NCI-H446 treated with DMSO at 0.1 percent for 48 hours (cell line): ENCODE results near the gene SBK2.

Source experiments
- DNase-seq: peaks from one replicate; lab custom pipeline; 2025; lab: John Stamatoyannopoulos, UW

SBK2 gene

DNA sequence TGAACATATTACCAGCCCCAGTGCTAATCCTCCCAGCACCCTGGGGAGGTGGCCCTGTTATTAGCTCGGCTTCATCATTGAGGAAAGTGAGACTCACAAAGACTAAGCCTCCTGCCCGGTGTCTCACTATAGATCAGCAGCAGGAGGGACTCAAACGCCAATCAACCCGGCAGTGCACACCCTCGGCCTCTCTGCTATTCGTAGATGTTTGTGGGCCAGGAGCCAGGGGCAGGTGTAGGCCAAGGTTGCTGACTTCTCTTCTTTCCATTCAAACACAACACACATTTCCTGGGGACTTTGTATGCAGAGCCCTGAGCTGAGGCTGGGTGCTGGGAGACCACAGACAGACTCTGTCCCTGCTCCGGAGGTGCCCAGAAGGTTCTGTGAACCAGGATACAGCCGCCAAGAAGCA, 17.8 kb upstream of the SBK2 start:
- DNase-seq = no peak

DNA sequence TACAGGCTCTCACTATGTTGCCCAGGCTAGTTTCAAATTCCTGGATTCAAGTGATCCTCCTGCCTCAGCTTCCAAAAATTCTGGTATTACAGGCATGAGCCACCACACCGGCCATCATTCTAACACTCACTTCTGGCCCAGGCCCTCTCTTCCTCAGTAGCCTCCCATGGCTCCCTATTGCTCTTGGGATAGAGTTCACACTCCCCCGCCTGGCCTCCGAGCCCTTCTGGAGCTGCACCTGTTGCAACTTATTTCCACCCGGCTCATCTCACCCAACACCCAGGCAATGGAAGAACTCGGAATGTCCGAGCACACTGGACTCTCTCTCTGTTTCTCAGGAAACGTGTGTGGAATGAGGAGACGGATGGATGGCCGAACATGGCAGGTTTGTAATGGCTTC, 17.4 kb upstream of the SBK2 start:
- no peak for DNase-seq

DNA sequence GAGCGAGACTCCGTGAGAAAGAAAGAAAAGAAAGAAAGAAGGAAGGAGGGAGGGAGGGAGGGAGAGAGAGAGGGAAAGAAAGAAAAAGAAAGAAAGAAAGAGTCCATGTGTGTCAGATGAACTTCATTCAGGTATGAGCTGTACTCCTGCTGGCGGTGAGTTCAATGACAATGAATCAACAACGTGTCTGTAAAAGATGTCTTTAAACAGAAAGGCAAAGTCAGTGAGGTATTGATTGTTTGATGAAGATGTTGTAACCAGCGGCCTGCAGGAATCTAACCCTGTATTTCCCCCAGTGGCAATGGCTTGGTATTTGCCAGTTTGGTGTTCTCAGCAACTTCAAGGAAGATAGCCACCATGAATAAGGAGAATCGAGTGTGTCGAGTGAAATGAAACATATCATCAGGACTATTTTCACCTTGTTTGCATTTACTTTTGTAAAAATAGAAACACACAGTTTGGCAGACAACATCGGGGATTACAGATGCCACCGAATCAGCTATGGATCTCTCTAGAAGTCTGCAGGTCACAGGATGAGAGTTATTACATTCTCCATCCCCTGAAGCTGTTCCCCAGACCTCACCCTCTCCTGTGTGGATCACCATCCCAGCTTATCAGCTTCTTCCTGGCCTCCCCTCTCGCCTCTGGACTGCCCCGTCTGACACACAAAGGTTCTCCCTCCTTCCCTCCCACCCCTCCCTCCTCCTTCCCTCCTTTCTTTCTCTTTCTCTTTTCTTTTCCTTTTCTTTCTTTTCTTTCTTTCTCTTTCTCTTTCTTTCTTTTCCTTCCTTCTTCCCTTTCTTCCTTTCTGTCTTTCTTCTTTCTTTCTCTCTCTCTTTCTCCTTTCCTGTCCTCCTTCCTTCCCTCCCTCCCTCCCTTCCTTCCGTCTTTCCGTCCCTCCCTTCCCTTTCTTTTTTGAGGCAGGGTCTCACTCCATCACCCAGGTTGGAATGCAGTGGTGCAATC, 16.6 kb upstream of the SBK2 start:
- no peak for DNase-seq

GRCh38 chr19:55552620-55553019, 15.7 kb upstream of the SBK2 start:
- no peak for DNase-seq

- DNase-seq = no peak
Observed at GRCh38 chr19:55552206-55552605, 15.3 kb upstream of the SBK2 start.

- DNase-seq = no peak
Observed at GRCh38 chr19:55550321-55550650, 13.4 kb upstream of the SBK2 start.

DNA sequence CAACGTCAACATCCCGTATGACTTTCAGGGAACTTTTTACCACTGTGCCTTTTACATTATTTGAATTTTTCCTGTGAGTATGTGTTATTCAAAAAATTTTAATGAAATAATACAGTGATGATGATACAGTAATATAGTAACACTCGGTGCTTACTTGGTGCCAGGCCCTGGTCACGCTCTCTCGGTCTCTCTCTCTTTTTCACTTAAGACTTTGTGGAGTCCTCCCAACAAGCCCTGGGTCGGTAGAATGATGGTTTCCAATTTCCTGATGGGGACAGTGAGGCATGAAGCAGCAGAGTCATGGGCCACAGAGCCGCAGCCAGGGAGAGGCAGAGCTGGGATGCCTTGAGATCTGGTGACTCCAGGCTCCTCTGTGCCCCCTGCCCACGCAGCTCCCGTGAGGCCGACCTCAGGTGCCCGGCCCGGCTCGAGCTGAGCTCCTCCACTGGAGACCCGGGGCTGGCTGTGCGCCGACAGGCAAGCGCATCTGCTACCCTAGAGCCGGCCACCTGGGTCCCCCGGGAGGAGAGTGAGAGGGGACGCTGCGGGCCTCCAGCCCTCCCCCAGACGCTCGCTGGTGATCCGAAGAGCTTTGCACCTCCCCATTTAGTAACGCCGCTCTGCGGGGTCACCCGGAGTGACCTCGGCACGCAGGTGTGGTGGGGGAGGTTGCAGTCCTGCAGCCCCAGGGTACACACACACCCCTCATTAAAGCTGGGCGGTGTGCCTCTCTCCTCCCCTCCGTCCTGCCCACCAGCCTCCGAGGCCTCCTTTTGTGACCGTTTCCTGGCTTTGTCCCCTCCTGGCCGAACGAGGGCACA, 12.8 kb upstream of the SBK2 start:
- DNase-seq = no peak

DNA sequence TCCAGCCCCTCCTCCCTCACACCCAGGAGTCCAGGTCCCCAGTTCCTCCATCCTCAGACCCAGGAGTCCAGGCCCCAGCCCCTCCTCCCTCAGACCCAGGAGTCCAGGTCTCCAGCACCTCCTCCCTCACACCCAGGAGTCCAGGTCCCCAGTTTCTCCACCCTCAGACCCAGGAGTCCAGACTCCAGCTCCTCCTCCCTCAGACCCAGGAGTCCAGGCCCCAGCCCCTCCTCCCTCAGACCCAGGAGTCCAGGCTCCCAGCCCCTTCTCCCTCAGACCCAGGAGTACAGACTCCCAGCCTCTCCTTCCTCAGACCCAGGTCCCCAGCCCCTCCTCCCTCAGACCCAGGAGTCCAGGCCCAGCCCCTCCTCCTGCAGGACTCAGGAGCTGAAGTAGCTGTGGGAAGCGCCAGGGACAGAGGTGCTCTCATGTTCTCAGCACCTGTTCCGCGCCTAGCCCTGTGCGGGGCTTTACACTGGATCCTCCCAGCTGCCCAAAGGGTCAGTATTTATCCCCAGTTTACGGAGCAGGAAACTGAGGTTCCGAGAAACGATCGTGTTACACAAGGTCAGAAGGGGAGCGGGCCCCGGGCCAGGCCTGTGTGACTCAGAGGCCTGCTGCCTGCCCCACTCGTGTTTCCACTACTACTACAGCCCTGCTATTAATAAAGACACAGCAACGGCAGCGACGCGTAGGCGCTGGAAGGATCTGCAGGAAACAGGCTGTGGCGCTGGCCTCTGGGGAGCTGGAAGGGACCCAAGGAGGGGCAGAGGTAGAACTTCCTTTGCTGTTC, 10.1 kb upstream of the SBK2 start:
- no peak for DNase-seq

DNA sequence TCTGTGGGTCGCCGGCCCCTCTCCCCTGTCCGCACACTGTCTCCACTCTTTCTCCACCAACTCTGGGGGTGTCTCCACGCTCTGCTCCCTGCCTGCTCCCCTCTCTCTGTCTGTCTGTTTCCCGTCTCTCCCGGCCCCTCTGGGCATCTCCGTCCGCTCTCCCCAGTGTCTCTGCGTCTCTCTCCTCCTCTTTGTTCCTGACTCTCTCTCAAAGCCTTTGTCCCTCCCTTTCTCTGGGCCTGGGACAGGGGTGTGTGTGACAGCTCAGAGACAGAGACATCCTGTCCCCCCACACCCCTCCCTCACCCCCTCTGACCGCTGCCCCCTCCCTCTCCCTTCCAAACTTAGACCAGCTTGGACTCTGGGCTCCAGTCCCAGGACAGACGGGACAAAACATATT, 9.1 kb upstream of the SBK2 start:
- DNase-seq = no peak

DNA sequence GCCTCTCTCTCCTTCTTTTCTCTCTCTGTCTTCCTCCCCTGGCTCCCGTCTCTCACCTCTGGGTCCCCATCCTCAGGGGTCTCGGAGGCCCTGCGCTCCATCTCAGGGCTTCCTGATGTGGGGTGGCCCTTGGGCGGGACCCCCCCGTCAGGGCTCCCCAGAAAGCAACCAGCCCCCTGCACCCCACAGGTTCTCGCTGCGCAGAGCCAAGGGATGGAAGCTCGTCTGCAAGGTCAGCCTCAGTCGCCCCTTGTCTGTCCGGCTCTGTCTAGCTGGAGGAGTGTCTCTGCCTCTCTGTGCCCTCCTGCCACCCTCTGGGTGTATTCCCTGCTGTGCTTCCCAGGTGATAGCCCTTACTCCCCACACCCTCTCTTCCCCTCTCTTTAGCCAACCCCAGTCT, 8.5 kb upstream of the SBK2 start, which contains the start of gene SBK3:
TSS of gene SBK3 (minus strand) at position 101 of the 400 bp plus-strand sequence. CDS start at position 101, 0 bp downstream.
- no peak for DNase-seq

GRCh38 chr19:55544776-55545439, 8.0 kb upstream of the SBK2 start:
- no peak for DNase-seq

DNA sequence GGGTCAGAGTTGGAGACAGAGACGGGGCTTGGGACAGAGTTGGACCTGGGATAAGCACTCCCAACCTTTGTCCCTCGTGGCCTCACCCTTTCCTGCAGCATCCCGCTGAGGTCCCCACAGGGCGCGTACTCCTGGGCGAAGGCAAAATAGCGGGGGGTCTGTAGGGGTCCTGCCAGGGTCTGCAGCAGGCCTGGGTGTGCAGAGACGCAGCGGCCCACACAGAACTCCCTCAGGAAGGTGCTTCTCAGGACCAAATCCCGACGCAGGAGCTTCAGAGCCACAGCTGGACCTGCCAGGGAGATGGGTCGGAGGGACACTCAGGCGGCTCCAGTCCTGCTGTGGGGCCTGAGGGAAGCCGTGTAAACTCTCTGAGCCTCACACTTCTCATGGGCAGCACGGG, 7.1 kb upstream of the SBK2 start:
- DNase-seq = no peak

- no peak for DNase-seq
Observed at GRCh38 chr19:55543567-55543966, 6.6 kb upstream of the SBK2 start.

DNA sequence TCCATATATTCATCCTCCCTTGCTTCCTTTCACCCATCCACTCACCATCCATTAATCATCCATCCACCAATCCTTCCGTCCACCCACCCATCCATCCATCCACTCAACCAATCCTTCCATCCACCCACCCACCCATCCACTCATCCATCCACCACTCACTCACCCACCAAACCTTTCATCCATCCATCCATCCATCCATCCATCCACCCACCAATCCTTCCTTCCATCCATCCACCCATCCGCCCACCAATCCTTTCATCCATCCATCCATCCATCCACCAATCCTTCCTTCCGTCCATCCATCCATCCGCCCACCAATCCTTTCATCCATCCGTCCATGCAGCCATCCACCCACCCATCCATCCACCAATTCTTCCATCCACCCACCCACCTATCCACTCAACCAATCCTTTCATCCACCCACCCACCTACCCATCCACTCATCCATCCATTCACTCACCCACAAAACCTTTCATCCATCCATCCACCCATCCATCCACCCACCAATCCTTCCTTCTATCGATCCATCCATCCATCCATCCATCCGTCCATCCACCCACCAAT, 5.4 kb upstream of the SBK2 start:
- DNase-seq = no peak

DNA sequence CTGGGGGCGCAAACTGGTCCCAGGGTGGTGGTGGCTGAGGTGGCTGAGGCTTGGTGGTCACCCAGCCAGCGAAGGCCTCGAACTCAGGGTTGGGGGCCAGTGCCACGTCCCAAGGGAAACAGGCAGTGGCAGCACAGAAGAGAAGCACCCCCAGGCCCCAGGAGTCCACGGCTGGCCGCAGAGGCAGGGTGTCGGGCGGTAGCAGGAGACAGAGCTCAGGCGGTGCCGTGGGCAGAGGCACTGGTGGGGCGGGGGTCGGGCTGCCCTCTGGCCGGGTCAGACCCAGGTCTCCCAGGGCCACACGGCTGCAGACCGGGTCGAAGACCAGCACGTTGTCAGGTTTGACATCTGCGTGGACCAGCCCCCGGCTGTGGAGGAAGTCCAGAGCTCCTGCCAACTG, 4.2 kb upstream of the SBK2 start:
- no peak for DNase-seq

- no peak for DNase-seq
Observed at GRCh38 chr19:55540619-55541018, 3.7 kb upstream of the SBK2 start.

DNA sequence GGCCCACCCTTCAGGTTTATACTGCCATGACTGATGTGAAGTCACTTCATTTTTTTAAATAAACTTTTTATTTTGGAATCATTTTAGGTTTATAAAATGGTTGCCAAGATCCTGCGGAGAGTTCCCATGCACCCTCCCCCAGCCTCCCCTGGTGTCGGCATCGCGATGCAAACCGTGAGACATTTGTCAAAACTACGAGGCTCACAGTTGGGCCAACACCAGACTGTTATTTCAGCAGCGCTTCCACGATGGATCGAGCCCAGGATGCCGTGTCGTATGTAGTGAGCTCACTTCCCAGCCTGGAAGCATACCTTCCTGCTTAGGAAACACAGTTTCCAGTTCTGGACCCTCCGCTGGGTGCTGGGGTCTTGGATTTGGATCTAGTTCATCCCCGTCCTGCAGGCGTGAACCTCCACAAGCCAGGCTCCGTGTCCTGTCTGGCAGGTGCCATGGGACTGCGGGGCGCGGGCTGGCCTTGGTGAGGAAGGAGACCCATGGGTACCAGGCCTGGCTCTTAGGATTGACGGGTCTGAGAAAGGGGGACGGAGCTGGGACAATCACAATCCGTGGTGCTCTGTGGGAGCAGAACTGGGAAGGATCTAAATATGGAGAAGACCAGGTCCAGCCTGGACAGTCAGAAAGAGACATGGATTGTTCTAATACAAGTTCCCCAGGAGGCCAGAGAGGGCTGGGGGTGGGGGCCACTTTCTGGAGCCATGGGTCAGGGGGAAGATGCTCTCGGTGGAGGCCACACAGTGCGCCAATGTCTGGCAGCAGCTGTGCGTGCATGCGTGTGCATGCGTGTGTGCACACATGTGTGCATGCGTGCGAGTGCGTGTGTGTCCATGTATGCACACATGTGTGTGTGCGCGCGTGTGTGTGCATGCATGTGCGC, 2.4 kb upstream of the SBK2 start:
- no peak for DNase-seq

DNA sequence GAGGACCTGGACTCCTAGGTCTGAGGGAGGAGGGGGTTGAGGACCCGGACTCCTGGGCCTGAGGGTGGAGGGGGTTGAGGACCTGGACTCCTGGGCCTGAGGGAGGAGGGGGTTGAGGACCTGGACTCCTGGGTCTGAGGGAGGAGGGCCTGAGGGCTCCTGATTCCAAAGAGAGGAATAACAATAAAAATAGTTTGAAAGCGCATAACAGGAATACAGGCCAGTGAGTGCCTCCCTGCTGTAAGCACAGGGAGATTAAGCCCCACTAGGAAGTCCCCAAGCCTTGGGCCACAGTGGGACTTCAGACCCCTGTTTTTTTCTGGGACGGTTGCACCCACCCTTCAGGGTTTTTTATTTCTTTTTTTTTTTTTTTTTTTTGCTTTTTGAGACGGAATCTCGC, 1.2 kb upstream of the SBK2 start:
- DNase-seq = no peak

GRCh38 chr19:55537741-55538111, 793 bp upstream of the SBK2 start:
- DNase-seq = no peak

- DNase-seq = no peak
Observed at GRCh38 chr19:55536366-55536765, 567 bp downstream of the SBK2 start.
